GM12878 (cell line): Measurements from ENCODE around the gene YBX2. TPM values are rescaled to one million over a fixed set of nuclear protein-coding genes. Genes with fewer than 3 reads are reported as not detected.
A peak's percentile ranks its signal among the peaks of the same experiment; 100 is the strongest.

ENCODE experiments used
- BMI1 ChIP-seq: fragments of 450-650 bp; IDR thresholded peaks from 2 replicates; pipeline ENCODE4 v1.6.1; 2016; ENCODE audit warnings: mild to moderate bottlenecking, moderate library complexity, borderline replicate concordance
- CREM ChIP-seq: IDR thresholded peaks from 2 replicates; pipeline ENCODE4 v1.6.1; 2014; ENCODE audit warnings: antibody characterized with exemption, low read depth
- FOXM1 ChIP-seq: IDR thresholded peaks from 2 replicates; pipeline ENCODE4 v1.6.1; 2012; ENCODE audit warnings: low read depth, mild to moderate bottlenecking, inconsistent platforms, low read length, moderate library complexity
- MTA3 ChIP-seq: IDR thresholded peaks from 2 replicates; pipeline ENCODE4 v1.6.1; 2012; ENCODE audit warnings: low read length, inconsistent platforms, borderline replicate concordance
- MYB ChIP-seq: fragments of 150-350 bp; IDR thresholded peaks from 2 replicates; pipeline ENCODE4 v1.6.1; 2014; ENCODE audit warnings: mild to moderate bottlenecking, low read depth, low read length, borderline replicate concordance
- NFYA ChIP-seq: IDR thresholded peaks from 2 replicates; pipeline ENCODE4 v1.6.1; 2011; ENCODE audit warnings: low read depth, mild to moderate bottlenecking, low read length, improper control_type of control experiment, borderline replicate concordance
- PAX8 ChIP-seq: fragments of 450-650 bp; IDR thresholded peaks from 2 replicates; pipeline ENCODE4 v1.6.1; 2017; ENCODE audit warnings: mild to moderate bottlenecking, moderate library complexity
- RB1 ChIP-seq: fragments of 450-650 bp; formaldehyde crosslinking; IDR thresholded peaks from 2 replicates; pipeline ENCODE4 v1.6.1; 2017; ENCODE audit warnings: mild to moderate bottlenecking, borderline replicate concordance
- RCOR1 ChIP-seq: conservative IDR thresholded peaks from 2 replicates; pipeline ENCODE4 v1.6.1; 2012; ENCODE audit warnings: low read depth, low read length, improper control_type of control experiment
- RELA ChIP-seq: fragments of 450-650 bp; IDR thresholded peaks from 2 replicates; pipeline ENCODE4 v1.8.0; 2014; ENCODE audit warnings: borderline replicate concordance; ENCODE audit not compliant: partially characterized antibody
- STAT1 ChIP-seq: fragments of 450-650 bp; conservative IDR thresholded peaks from 2 replicates; pipeline ENCODE4 v1.6.1; 2014; ENCODE audit warnings: antibody characterized with exemption, mild to moderate bottlenecking
- TBL1XR1 ChIP-seq: IDR thresholded peaks from 2 replicates; pipeline ENCODE4 v1.6.1; 2012; ENCODE audit warnings: low read depth, low read length, improper control_type of control experiment
- WRNIP1 ChIP-seq: IDR thresholded peaks from 2 replicates; pipeline ENCODE4 v1.6.1; 2011; ENCODE audit warnings: low read depth, low read length, improper control_type of control experiment, borderline replicate concordance
- polyA plus RNA-seq, 11 experiments: library from polyadenylated mRNA; depleted of rRNA in 4 of 11; unstranded in 6 of 11; stranded (reverse) in 5 of 11; fragments of >200 nt; fragmentation: Nextera tagmentation in 4 of 11; fragmentation: Illumina TruSeq in 1 of 11; extraction: Ambion mirVana in 4 of 11; extraction: Trizol in 1 of 11; gene quantifications; 1 replicate in 1 of 11; 2 replicates in 10 of 11; pipeline versions ENCODE4 v1.2.1 to v1.2.3, GENCODE V29; 2011 to 2016; ENCODE audit warnings: inconsistent platforms in 2 of 11, missing spikeins in 2 of 11, low read depth in 1 of 11
- total RNA-seq, 4 experiments: library from RNA; depleted of rRNA in 3 of 4; stranded (reverse); fragments of >200 nt in 3 of 4; fragmentation: Illumina TruSeq in 1 of 4; extraction: Trizol in 1 of 4; gene quantifications; 2 replicates each; pipeline versions ENCODE4 v1.2.1 to v1.2.3, GENCODE V29; 2013 to 2021
- TF ChIP-seq, protein P1 (sequence below): fragments of 450-650 bp; IDR thresholded peaks from 2 replicates; pipeline ENCODE4 v1.6.1; 2014; ENCODE audit warnings: mild to moderate bottlenecking
- TF ChIP-seq, protein P2 (sequence below): fragments of 450-650 bp; conservative IDR thresholded peaks from 2 replicates; pipeline ENCODE4 v1.6.1; 2017; ENCODE audit warnings: mild to moderate bottlenecking, moderate library complexity
- TF ChIP-seq, protein P3 (sequence below): fragments of 450-650 bp; IDR thresholded peaks from 2 replicates; pipeline ENCODE4 v1.6.1; 2017; ENCODE audit warnings: mild to moderate bottlenecking, low read depth, inconsistent platforms; ENCODE audit not compliant: poor library complexity, severe bottlenecking
- TF ChIP-seq, protein P4 (sequence below): fragments of 450-650 bp; IDR thresholded peaks from 2 replicates; pipeline ENCODE4 v1.6.1; 2018; ENCODE audit warnings: borderline replicate concordance, mild to moderate bottlenecking; ENCODE audit not compliant: partially characterized antibody
- TF ChIP-seq, protein P5 (sequence below): IDR thresholded peaks from 2 replicates; pipeline ENCODE4 v1.6.1; 2012; ENCODE audit warnings: low read length, inconsistent platforms
- TF ChIP-seq, protein P6 (sequence below): IDR thresholded peaks from 2 replicates; pipeline ENCODE4 v1.6.1; 2011; ENCODE audit warnings: low read depth, mild to moderate bottlenecking, low read length, moderate library complexity, borderline replicate concordance; ENCODE audit errors: extremely low read depth

YBX2 gene
- total and polyA plus RNA-seq, 10 of the 15 experiments (the other 5 are each of a cell fraction or from before 2014, with no cell fraction given) = not detected

DNA sequence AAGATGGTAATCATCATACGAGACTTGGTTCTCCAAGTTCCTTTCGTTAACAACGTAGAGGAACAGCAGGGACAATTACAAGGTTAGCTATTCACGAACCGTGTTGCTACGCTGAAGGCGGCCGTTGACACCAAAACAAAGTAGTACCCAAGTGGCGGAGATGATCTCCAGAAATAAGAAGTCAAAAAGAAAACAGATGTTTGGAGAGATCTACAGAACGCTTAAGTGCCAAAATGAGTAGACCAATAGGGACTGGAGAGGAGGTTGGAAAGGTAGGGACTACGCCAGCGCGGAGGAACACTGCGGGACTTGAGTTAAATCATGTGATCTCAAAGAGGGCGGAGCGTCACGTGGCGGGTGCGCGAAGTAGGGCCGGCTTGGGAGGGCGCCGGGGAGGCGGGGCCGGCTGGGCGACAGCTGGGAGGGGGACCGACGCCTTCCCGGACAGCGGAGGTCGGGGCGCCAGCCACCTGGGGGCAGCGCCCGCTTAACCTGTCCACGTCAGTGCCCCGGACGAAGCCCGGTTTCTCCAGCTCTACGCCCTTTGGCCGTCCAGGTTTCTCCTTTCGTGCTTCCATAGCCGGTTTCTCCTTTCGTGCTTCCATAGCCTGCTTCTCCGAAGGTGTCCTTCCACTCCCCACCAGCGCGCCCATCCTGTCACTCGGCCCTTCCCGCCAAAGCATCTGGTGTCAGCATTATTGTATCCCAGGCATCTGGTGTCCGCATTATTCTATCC lies 51.6 kb downstream of the YBX2 start (continued):
- TF ChIP-seq, protein P1, sequence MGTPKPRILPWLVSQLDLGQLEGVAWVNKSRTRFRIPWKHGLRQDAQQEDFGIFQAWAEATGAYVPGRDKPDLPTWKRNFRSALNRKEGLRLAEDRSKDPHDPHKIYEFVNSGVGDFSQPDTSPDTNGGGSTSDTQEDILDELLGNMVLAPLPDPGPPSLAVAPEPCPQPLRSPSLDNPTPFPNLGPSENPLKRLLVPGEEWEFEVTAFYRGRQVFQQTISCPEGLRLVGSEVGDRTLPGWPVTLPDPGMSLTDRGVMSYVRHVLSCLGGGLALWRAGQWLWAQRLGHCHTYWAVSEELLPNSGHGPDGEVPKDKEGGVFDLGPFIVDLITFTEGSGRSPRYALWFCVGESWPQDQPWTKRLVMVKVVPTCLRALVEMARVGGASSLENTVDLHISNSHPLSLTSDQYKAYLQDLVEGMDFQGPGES = no peak
- TF ChIP-seq WRNIP1 (no peak), NFYA (no peak), PAX8 (peak; percentile 74; the same call in 1 of the 2 replicates), RCOR1 (no peak), FOXM1 (peak; percentile 77; the same call in 1 of the 2 replicates), RELA (peak; percentile 82), BMI1 (no peak), MTA3 (peak; percentile 82; the same call in 1 of the 2 replicates), CREM (peak; percentile 92), MYB (no peak), STAT1 (0 out of 2 replicates have a peak, but pooled peaks have one; percentile 67), RB1 (peak; percentile 93; the same call in 1 of the 2 replicates), TBL1XR1 (0 out of 2 replicates have a peak, but pooled peaks have one; percentile 58)
- TF ChIP-seq, protein P2, sequence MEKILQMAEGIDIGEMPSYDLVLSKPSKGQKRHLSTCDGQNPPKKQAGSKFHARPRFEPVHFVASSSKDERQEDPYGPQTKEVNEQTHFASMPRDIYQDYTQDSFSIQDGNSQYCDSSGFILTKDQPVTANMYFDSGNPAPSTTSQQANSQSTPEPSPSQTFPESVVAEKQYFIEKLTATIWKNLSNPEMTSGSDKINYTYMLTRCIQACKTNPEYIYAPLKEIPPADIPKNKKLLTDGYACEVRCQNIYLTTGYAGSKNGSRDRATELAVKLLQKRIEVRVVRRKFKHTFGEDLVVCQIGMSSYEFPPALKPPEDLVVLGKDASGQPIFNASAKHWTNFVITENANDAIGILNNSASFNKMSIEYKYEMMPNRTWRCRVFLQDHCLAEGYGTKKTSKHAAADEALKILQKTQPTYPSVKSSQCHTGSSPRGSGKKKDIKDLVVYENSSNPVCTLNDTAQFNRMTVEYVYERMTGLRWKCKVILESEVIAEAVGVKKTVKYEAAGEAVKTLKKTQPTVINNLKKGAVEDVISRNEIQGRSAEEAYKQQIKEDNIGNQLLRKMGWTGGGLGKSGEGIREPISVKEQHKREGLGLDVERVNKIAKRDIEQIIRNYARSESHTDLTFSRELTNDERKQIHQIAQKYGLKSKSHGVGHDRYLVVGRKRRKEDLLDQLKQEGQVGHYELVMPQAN = peak; percentile 98
- TF ChIP-seq, protein P3, sequence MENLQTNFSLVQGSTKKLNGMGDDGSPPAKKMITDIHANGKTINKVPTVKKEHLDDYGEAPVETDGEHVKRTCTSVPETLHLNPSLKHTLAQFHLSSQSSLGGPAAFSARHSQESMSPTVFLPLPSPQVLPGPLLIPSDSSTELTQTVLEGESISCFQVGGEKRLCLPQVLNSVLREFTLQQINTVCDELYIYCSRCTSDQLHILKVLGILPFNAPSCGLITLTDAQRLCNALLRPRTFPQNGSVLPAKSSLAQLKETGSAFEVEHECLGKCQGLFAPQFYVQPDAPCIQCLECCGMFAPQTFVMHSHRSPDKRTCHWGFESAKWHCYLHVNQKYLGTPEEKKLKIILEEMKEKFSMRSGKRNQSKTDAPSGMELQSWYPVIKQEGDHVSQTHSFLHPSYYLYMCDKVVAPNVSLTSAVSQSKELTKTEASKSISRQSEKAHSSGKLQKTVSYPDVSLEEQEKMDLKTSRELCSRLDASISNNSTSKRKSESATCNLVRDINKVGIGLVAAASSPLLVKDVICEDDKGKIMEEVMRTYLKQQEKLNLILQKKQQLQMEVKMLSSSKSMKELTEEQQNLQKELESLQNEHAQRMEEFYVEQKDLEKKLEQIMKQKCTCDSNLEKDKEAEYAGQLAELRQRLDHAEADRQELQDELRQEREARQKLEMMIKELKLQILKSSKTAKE = peak; percentile 95
- TF ChIP-seq, protein P4, sequence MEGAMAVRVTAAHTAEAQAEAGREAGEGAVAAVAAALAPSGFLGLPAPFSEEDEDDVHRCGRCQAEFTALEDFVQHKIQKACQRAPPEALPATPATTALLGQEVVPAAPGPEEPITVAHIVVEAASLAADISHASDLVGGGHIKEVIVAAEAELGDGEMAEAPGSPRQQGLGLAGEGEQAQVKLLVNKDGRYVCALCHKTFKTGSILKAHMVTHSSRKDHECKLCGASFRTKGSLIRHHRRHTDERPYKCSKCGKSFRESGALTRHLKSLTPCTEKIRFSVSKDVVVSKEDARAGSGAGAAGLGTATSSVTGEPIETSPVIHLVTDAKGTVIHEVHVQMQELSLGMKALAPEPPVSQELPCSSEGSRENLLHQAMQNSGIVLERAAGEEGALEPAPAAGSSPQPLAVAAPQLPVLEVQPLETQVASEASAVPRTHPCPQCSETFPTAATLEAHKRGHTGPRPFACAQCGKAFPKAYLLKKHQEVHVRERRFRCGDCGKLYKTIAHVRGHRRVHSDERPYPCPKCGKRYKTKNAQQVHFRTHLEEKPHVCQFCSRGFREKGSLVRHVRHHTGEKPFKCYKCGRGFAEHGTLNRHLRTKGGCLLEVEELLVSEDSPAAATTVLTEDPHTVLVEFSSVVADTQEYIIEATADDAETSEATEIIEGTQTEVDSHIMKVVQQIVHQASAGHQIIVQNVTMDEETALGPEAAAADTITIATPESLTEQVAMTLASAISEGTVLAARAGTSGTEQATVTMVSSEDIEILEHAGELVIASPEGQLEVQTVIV = peak; percentile 70
- TF ChIP-seq, protein P5, sequence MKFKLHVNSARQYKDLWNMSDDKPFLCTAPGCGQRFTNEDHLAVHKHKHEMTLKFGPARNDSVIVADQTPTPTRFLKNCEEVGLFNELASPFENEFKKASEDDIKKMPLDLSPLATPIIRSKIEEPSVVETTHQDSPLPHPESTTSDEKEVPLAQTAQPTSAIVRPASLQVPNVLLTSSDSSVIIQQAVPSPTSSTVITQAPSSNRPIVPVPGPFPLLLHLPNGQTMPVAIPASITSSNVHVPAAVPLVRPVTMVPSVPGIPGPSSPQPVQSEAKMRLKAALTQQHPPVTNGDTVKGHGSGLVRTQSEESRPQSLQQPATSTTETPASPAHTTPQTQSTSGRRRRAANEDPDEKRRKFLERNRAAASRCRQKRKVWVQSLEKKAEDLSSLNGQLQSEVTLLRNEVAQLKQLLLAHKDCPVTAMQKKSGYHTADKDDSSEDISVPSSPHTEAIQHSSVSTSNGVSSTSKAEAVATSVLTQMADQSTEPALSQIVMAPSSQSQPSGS = peak; percentile 78; the same call in 1 of the 2 replicates
- TF ChIP-seq, protein P6, sequence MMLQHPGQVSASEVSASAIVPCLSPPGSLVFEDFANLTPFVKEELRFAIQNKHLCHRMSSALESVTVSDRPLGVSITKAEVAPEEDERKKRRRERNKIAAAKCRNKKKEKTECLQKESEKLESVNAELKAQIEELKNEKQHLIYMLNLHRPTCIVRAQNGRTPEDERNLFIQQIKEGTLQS = peak; percentile 92
